NOMO-1 treated with dmso at 0.1 percent for 144 hours (cell line): ENCODE data around the gene COX17.
A peak's percentile ranks its signal among the peaks of the same experiment; 100 is the strongest.
"Not testable (repeated sequence)": the region's sequence is repeated elsewhere in the genome, so short reads cannot be mapped to it uniquely, and the experiment has no call there.

ENCODE experiments used
- DNase-seq: peaks from one replicate; lab custom pipeline; 2025; ENCODE audit not compliant: unreplicated experiment; lab: John Stamatoyannopoulos, UW

COX17 gene, protein sequence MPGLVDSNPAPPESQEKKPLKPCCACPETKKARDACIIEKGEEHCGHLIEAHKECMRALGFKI

DNA sequence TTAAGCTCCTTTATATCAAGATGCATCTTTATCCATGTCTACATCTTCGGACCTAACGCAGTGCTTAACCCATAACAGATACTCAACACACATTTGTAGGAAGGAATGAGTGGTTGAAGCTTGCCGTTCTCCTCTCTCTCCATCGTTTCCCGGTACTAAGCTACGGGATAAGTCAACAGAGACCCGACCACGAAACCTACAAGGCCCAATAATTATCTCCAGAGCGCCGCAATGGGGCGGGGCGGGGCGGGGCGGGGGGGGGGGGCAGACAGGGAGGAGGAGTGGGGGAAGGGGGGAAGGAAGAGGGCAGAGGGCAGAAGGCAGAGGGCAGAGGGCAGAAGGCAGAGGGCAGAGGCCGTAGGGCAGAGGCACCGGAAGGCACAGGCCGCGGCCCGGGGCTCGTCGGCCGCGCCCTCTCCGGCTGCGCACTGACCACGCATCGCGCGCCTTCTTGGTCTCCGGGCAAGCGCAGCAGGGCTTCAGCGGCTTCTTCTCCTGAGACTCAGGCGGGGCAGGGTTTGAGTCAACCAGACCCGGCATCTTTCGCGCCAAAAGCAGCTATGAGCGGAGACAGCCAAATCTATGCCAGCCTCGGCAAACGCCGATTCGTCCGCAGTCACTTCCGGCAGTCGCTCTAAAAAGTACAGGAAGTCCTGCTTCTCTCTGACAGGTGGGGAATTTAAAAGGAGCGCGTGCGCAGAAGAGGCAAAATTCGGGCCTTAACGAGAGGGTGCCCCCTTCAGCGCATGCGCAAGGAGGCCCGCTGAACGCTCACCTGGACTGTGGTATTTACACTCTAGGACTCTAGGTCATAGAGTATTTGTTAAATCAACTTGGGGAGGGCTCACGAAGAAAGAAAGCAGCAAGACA lies at the start of gene COX17:
TSS of gene COX17 (minus strand) at position 636 of the 870 bp plus-strand sequence. CDS start at position 540, 96 bp downstream.
- DNase-seq = peak; percentile 88

DNA sequence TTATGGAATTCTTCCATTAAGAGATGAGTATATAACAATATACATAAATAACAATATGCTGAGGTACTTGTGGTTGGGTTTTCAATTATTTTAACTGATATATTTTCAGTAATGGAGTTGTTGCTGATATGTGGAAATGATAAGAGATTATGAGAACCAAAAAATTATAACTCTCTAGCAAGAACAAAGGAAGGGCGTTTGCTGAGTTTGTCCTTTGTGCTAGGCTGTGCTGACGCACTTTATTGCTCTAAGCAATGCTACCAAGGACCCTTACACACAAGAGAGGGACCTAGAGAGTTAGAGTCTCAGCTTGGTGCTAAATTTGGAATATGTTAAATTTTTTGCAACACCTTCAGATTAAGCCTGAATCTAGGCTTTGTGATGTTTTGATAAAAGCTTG lies 49.7 kb upstream of the COX17 start:
- DNase-seq = no peak

DNA sequence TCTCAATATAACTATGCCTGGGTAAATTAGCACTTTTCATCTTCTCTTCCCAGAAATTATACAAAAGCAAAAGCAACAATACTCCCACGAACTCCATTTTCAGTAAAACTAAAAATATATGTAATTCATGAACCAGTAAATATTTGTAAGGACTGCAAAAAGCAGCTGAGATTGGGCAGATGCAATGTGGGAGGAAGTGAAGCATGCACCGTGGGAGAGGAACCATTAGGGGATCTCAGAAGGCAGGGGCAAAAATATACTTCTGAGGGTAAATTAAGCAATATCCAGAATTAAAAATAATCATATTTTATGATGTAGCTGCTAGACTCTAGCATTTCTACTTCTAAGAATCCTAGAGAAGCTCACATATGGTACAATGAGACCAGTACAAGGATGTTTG lies 45.8 kb upstream of the COX17 start:
- peak; percentile 15 for DNase-seq

DNA sequence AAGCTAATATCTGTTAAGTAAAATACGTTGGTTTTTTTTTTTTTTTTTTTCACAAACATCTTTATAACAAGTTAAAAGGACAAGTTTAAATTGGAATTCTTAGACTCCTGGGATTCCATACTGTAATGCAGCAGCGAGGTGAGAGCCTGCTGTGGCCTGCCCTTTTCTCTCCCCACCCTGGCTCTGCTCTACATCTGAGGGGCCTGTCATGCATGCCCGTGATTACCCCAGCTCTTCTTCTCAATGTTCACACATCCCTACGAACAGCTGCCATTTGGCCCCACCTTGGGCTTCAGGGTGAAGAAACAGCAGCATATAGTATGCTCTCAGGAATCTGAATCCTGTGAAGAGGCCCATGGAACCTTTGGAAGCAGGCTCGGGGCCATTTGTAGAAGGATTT lies 40.3 kb upstream of the COX17 start:
- no peak for DNase-seq

DNA sequence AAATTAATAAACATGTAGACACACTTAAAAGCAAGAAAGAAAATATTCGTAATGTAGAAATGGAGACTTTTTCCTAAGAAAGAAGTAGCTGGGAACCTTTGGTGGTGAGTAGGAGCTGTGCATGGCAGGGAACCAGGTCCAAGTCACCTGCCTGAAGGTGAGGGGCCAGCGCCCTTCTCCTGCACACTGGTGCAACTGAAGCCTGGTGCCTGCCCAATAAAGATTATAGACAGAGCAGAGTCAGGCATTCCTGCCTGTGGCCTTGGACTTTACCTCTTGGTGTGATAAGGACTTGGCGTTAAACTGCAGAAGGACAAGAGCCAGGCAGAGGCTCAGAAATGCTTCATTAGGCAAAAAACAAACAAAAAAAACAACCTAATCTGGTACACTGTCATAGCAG lies 39.8 kb upstream of the COX17 start:
- DNase-seq = no peak

DNA sequence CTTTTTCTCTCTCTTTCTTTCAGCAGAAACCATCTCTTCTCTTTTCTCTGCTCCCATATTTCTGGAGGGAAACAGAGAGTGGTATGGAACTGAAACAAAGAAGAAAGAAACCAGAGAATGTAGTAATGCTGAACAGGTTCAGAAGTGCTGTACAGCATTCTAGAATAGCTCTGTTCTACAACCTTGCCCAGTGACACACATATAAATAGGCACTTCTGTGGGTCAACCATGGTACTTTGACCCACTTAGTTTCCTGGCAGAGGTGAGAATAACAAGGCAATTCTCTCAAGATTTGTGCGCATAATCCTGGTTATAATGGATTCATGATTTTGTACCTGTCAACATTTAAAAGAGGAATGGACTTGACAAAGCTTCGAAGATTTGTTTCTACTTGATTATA lies 37.9 kb upstream of the COX17 start:
- no peak for DNase-seq

DNA sequence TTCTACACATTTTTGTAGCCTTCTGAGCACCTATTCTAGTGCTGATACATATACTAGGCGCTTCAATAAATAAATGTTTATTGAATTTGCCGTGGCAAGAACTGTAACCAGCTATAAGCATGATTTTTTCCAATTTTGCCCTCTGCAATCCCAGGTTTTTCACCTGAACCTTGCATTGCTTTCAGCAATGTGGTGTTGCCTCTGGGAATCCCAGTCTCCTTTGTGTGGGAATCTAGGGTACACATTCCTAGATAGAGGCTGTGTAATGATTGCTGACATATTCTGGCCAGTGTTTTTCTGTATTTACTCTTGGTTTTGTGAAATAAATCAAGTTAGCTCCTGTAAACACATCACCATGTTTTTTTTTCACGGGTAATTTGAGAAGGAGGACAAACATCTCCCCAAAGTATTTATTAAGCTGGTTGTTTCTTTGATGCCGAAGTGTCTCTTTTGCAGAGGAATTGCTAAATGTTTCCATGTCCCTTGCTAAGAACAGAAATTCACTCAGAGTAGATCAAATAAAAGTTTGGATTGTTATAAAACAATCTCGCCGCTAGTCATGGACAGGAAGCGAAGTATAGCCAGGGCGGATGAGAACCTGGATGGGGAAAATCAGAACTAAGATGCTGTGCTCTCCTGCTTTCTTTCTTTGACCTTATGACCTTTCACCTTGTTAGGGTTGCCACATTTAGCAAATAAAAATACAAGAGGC lies 26.8 kb upstream of the COX17 start:
- no peak for DNase-seq

DNA sequence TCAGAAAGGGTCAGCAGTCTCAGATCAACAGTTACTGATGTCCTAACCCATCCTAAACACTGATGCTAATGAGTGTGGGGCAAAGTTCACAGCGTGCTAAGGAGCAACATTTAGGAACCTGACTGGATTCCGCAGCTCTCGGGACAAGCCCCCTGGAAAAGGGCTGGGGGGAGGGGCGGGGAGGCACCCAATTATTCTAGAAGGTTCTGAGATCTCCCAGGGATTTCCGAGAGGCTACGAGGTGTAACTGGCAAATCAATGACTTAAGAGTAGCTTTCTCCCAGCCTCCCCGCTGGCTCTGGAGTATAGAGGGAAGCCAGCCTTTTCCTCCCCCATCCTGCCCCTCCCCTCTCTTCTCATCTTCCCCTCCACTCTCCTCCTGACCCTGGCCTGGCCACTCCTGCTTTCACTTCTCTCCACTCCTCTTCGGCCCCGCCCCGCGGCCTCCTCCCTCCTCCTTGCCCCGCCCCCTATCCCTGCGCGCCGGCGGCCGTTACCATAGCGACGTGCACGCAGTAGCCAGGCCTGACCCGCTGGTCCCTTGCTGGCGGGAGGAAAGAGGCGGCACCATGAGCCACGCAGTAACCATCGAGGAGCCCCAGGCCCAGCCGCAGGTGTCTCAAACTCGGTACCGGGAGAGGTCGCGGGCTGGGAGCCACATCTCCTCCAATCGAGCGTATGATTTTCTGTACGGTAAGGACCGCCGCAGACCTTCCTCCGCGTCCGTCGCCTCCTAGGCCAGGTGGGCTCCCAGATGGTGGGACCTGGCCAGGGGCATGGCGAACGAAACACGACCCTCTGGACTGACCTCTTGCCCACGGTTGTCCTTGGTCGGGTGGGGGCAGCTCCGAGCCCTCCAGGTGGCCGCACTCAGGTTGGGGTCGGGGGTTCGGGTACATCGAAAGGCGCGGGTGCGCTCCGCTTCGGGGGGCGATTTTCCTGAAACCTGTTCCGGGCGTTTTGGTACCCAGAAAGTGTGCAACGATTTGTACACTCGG lies 25.6 kb upstream of the COX17 start, which contains the start of gene CFAP91:
TSS of gene CFAP91 (plus strand) at position 493 of the 998 bp plus-strand sequence. CDS start at position 570, 77 bp downstream.
- peak; percentile 91 for DNase-seq

DNA sequence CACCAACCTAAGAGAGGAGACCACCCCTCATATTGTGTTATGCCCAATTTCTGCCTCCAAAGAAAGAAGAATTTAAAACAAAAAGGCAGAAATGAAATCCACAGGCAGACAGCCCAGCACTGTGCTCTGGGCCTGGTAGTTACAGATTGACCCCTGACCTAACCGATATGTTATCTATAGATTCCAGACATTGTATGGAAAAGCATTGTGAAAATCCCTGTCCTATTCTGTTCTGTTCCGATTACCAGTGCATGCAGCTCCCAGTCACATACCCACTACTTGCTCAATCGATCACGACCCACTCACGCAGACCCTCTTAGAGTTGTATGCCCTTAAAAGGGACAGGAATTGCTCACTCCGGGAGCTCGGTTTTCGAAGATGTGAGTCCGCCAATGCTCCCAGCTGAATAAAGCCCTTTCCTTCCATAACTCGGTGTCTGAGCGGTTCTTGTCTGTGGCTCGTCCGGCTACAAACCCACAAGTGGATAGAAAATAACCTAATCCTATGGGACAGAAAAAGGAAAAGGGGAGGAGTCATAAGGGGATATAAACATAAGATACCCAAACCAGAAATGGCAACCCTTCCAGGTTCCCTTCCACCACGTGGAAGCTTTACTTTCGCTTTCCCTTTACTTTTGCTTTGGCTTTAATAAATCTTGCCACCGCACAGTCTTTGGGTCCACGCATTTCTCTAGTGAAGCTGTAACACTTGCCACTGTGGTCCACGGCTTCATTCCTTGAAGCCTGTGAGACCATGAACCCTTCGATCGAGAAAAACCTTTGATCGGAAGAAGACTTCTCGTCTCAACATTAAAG lies 23.9 kb upstream of the COX17 start:
- no peak for DNase-seq

DNA sequence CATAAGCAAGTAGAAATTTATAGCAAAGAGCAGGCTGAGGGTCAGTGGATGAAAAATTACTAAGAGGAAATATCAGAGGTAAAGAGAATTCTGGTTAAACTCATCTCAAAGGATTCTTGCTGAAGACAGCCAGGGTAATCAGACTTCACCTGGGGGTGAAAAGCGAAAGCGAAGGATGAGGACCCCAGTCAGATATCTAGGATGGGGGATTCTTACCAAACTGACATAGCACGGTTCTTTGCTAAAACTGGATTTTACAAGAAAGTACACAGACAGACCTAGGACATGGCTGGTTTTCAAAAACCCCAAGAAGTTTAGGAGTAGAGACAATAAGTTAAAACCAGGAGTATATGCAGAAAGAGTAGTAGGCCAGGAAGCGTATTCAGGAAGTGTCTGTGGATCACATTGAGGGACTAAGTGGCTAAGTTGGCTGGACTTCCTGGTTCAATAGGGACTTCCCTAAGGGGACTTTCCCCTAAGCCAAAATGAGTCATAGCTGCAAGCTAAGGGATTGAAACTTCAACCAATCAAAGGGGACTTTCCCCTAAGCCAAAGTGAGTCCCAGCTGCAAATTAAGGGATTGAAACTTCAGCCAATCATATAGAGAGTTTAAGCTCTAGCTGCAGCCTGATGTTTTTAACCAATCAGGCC lies 23.2 kb upstream of the COX17 start:
- DNase-seq = peak; percentile 10

DNA sequence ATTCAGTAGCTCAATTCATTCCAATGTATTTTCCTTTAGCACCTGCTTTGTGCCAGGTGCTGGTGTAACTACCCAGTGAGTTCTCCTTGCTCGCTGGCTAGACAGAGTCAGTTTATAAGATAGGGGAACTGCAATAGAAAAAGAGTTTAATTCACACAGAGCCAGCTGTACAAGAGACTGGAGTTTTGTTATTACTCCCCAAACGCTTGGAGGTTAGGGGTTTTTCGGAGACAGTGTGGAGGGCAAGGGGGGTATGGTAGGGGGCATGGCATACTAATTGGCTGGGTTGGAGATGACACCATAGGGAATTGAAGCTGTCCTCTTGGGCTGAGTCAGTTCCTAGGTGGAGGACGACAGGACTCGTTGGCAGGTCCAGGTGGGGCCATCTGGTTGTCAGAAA lies 20.2 kb upstream of the COX17 start:
- no peak for DNase-seq

DNA sequence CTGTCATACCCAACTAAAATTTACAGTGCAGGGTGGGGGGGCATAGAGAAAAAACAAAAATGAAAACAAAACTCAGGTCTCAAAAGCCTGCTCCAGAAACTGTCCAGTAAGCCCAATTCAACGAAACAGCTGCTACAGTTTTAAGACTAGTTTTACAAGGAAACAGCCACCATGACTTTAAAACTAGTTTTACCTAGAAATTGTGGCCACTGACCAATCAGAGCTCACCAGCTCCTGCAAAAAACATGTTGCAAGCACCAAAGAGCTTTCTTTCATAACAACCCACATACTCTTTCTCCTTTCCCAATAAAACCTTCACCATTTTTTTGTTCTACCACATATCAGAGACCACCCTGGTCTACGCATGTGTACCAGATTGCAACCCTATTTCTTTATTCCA lies 18.3 kb upstream of the COX17 start:
- no peak for DNase-seq

DNA sequence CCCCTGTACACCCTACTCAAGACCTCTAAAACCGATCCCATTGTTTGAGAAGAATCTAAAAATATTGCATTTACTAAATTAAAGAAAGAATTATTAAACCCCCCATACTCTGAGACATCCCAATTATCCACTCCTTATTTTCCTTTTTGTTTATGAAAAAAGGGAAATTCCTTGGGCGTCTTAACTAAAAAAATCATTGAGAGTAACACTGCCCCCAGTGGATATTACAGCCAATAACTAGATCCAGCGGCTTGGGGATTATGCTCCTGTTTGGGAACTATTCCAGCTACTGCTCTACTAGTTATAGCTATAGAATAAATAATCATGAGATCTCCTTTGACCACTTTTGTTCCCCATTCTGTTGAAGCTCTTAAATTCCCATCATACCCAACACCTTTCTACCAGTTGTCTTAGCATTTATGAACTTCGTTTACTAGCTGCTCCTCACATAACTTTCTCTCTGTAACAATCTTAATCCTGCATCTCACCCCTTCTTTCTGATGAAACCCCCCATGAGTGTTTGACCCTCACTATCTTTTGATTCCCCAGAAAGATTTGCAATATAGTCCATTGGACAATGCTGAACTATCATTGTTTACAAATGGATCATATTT lies 12.9 kb upstream of the COX17 start:
- DNase-seq = no peak

DNA sequence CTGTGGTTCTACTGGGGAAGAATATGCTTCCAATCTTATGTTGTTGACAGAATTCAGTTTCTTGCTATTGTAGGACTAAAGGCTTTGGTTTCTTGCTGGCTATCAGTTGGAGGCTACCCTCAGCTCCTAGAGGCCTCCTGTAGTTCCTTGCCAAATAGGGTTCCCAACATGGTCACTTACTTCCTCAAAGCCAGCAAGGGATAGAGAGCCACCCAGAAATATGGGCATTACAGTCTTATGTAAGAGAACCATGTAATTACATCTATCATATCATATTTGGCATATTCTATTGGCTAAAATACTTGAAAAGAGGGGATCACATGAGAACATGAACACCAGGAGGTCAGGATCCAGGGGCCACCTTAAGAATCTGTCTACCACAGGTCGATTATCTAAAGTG lies 6.2 kb upstream of the COX17 start:
- no peak for DNase-seq

DNA sequence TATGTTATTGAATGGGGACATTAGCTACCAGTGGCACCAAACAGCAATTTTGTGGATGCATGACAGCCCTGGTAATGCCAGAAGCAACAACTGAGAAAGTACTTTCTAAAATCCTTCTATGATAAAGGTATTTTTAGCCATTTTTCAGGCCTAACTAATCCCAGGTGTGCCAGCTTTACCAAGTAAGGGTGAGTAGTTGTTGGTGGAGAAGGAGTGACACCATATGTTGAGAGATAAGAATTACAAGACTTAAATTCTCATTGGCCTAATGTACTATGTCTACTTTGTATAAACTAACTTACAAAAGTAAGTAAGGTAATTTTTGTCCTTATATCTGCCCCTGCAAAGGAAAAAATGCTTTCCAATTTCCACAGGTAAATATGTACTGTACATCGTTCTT lies 4.1 kb upstream of the COX17 start:
- DNase-seq = no peak

DNA sequence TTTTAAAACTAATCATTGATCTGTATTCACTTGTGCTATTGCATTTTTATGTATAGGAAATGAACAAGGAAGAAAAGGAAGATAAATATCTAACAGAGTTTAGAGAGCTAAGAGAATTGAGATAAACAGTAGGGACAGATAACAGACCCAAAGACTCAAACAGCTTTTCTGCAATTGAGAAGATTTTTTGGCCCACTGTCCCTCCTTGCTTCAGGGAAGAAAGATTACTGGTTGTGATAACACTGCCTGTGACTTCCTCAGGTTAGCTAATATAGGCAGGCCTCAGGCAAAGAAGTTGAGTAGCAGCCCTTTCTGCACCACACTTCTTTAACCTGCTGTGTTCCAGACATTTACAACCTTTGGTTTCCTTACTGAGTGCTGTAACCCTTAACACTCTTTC lies 2.7 kb upstream of the COX17 start:
- DNase-seq = no peak

DNA sequence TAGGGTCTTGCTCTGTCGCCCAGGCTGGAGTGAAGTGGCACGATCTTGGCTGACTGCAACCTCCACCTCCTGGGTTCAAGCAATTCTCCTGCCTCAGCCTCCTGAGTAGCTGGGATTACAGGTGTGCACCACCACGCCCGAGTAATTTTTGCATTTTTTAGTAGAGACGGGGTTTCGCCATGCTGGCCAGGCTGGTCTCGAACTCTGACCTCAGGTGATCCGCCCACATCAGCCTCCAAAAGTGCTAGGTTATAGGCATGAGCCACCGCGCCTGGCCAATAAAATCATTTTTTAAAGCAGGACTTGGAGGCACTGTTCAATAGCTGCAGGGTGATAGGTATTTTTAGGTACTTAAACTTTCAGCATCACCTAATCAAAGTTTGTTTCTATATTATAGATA lies 1.0 kb upstream of the COX17 start:
- DNase-seq = not testable (repeated sequence)

DNA sequence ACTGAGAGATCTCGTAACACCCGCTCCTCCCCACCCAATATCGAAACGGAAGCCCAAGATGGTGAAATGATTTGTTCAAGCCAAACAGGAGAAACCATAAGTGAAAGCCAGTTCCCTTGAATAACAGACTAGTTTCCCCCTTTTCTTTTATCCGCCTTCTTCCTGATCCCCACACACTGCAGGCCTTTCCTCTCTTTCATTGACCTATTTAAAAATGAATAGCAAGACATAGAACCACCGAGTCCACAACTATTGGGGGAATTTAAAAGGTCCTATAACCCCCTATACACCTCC lies 382 bp upstream of the COX17 start:
- no peak for DNase-seq

DNA sequence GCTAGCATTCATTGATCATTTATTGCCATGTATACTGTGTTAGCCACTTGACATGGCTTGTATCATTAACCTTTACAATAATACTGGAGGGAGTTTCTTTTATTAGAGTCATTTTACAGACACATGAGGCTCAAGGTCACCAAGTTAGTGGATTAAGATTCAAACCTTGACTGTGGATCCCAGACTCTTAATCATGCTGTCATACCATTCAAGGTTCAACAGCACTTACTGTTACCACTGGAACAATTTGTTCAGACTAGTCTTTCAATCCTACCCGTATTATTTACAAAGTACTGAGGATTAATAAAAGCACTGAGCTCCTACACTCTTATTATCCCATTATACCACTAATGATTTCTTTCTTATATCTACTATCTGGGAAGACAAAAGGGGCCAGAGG lies 1.2 kb downstream of the COX17 start:
- DNase-seq = no peak
